ENCODE measurements around the gene IL26.
"Not testable (repeated sequence)": the region's sequence is repeated elsewhere in the genome, so short reads cannot be mapped to it uniquely, and the experiment has no call there.

IL26 gene

DNA sequence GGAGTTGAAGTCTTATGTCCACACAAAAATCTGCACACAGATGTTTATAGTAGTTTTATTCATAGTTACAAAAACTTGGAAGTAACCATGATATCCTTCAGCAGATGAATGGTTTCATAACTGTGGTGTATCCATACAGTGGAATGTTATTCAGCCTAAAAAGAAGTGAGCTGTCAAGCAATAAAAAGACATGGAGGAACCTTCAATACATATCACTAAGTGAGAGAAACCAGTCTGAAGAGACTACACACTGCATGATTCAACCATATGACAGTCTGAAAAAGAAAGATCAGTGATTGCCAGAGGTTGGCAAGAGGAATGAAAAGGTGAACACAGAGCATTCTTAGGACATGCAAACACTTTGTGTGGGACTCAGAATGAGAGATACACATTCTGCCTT is 47.4 kb downstream of the IL26 start:
- no peak for TF ChIP-seq SP1 (IDR thresholded peaks at IDR 0.05)
- TF ChIP-seq ELF4 (IDR thresholded peaks at IDR 0.05) = no peak
- no peak for TF ChIP-seq FOXA1 (IDR thresholded peaks at IDR 0.05)
- no peak for TF ChIP-seq L3MBTL2 (conservative IDR thresholded peaks at IDR 0.05)
- TF ChIP-seq FOXM1 (IDR thresholded peaks at IDR 0.05; ENCODE audit: borderline replicate concordance) = no peak
- TF ChIP-seq BHLHE40 (IDR thresholded peaks at IDR 0.05; ENCODE audit: borderline replicate concordance) = no peak
- TF ChIP-seq, protein P1, sequence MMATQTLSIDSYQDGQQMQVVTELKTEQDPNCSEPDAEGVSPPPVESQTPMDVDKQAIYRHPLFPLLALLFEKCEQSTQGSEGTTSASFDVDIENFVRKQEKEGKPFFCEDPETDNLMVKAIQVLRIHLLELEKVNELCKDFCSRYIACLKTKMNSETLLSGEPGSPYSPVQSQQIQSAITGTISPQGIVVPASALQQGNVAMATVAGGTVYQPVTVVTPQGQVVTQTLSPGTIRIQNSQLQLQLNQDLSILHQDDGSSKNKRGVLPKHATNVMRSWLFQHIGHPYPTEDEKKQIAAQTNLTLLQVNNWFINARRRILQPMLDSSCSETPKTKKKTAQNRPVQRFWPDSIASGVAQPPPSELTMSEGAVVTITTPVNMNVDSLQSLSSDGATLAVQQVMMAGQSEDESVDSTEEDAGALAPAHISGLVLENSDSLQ (IDR thresholded peaks at IDR 0.05) = no peak
- no peak for TF ChIP-seq ZNF384 (IDR thresholded peaks at IDR 0.05)
- no peak for TF ChIP-seq NFRKB (IDR thresholded peaks at IDR 0.05)
- TF ChIP-seq SUZ12 (IDR thresholded peaks at IDR 0.05) = no peak
- DNase-seq (ENCODE audit: extremely low spot score) = no peak
- POLR2A ChIA-PET = no interaction called here
- CTCF ChIA-PET = no interaction called here

DNA sequence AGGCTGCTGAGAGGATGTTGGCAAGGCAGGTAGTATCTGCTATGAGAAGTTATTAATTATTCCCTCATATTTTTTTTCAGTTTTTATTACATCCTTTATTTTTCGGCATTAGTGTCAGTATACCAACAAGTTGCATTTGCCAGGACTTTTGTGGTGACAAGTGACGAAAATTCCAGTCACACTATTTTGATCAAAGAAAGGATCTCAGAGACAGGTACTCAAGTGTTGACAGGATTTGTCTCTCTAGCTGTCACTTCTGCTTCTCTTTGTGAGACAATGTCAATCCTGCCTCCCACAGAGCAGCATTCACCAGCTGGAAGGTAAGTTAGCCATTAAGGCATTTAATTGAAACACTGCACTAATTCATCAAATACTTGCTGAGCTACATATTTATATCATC is 48.0 kb downstream of the IL26 start:
- CTCF ChIA-PET = no interaction called here
- POLR2A ChIA-PET = no interaction called here
- no peak for DNase-seq (ENCODE audit: extremely low spot score)
- TF ChIP-seq HDGF (IDR thresholded peaks at IDR 0.05; ENCODE audit: borderline replicate concordance) (no peak), FOXK2 (IDR thresholded peaks at IDR 0.05) (no peak), FOXM1 (IDR thresholded peaks at IDR 0.05; ENCODE audit: borderline replicate concordance) (no peak), SP1 (IDR thresholded peaks at IDR 0.05) (no peak), SUZ12 (IDR thresholded peaks at IDR 0.05) (no peak), NFRKB (IDR thresholded peaks at IDR 0.05) (no peak), CTBP1 (IDR thresholded peaks at IDR 0.05; ENCODE audit: borderline replicate concordance) (no peak), ARNT (IDR thresholded peaks at IDR 0.05) (no peak), FOXA1 (IDR thresholded peaks at IDR 0.05) (no peak), L3MBTL2 (conservative IDR thresholded peaks at IDR 0.05) (no peak), ZNF384 (IDR thresholded peaks at IDR 0.05) (no peak), TARDBP (IDR thresholded peaks at IDR 0.05) (no peak), LEF1 (IDR thresholded peaks at IDR 0.05; ENCODE audit: borderline replicate concordance) (no peak), ELF4 (IDR thresholded peaks at IDR 0.05) (no peak), BHLHE40 (IDR thresholded peaks at IDR 0.05; ENCODE audit: borderline replicate concordance) (no peak)
- TF ChIP-seq, protein P1 (IDR thresholded peaks at IDR 0.05) = no peak

DNA sequence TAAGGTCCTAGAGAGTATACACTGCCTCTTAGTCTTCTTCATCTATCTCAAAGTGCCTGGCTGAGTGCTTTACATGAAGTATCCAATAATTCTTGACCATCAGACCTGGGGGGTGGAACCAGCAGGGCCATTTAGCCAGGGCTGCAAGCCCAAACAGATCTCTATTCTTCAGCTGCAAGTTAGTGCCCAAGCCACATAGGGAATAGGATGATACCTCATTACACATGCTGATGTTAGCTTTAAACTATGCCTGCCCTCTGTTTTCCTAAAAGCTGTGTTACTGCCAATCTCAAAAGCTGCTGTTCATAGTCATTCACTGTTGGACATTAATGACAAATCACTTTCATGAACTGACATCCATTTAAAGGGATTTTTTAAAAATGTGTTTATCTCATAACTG is 49.4 kb downstream of the IL26 start:
- no peak for DNase-seq (ENCODE audit: extremely low spot score)
- no peak for TF ChIP-seq BHLHE40 (IDR thresholded peaks at IDR 0.05; ENCODE audit: borderline replicate concordance)
- TF ChIP-seq SP1 (IDR thresholded peaks at IDR 0.05) = no peak
- POLR2A ChIA-PET = no interaction called here
- CTCF ChIA-PET = no interaction called here

DNA sequence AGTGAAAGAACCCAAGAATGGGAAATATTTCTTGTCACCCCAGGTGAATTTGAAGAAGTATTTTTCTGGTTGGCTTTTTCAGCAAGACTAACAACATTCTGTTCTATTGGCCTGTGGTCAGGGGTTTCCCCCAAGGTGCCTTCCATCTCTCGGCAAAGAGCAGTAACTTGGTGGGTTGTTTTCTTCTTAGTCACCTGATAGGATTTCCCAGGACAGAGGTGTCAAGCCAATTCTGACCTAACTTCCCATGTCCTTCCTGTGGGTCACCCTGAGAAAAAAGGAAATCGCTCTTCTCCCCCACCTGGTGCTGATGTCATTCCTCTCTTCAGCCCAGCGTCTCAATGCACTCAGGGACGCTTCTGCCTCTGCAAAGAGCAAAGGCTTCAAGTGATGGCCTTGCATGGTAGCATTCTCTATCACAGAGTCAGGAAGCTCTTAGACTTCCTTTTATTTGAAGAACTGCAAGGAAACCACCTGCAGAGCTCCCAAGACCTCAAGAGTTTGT is 50.0 kb downstream of the IL26 start:
- CTCF ChIA-PET = no interaction called here
- POLR2A ChIA-PET = no interaction called here
- TF ChIP-seq LEF1 (IDR thresholded peaks at IDR 0.05; ENCODE audit: borderline replicate concordance) (no peak), TARDBP (IDR thresholded peaks at IDR 0.05) (no peak), ZNF384 (IDR thresholded peaks at IDR 0.05) (no peak), HDGF (IDR thresholded peaks at IDR 0.05; ENCODE audit: borderline replicate concordance) (no peak), ELF4 (IDR thresholded peaks at IDR 0.05) (no peak), BHLHE40 (IDR thresholded peaks at IDR 0.05; ENCODE audit: borderline replicate concordance) (no peak), NFRKB (IDR thresholded peaks at IDR 0.05) (no peak), CTBP1 (IDR thresholded peaks at IDR 0.05; ENCODE audit: borderline replicate concordance) (no peak), SUZ12 (IDR thresholded peaks at IDR 0.05) (no peak), FOXK2 (IDR thresholded peaks at IDR 0.05) (no peak), FOXA1 (IDR thresholded peaks at IDR 0.05) (no peak), SP1 (IDR thresholded peaks at IDR 0.05) (no peak), FOXM1 (IDR thresholded peaks at IDR 0.05; ENCODE audit: borderline replicate concordance) (no peak), ARNT (IDR thresholded peaks at IDR 0.05) (no peak), L3MBTL2 (conservative IDR thresholded peaks at IDR 0.05) (no peak)
- TF ChIP-seq, protein P1 (IDR thresholded peaks at IDR 0.05) = no peak
- no peak for DNase-seq (ENCODE audit: extremely low spot score)

DNA sequence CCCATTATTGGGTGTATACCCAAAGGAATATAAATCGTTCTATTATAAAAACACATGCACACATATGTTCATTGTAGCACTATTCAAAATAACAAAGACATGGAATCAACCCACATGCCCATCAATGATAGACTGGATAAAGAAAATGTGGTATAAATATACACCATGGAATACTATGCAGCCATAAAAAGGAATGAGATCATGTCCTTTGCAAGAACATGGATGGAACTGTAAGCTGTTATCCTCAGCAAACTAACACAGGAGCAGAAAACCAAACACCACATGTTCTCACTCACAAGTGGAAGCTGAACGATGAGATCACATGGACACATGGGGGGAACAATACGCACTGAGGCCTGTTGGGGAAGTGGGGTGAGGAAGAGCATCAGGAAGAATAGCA is 50.8 kb downstream of the IL26 start:
- POLR2A ChIA-PET; DNase-seq (ENCODE audit: extremely low spot score); CTCF ChIA-PET: not testable (repeated sequence)

DNA sequence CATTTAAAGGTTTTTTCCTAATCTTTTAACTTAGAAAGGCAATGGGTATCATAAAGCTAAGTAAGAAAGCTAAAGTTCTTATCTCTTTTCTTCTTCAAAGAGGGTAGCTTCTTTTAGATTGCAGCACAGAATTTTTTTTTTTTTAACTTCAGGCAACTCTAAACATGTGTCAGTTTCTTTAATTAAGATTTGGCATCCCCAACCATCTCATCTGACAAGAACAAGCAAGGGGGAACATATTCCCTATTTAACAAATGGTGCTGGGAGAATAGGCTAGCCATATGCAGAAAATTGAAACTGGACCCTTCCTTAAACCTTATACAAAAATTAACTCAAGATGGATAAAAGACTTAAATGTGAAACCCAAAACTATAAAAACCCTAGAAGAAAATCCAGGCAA is 51.8 kb downstream of the IL26 start:
- CTCF ChIA-PET = no interaction called here
- no peak for DNase-seq (ENCODE audit: extremely low spot score)
- POLR2A ChIA-PET = interaction anchor here (0.7 kb wide), 1 partner anchor 96 kb away, joined by 3 read pairs; no protein-coding TSS in a partner anchor
- no peak for TF ChIP-seq ELF4 (IDR thresholded peaks at IDR 0.05)
- TF ChIP-seq SUZ12 (IDR thresholded peaks at IDR 0.05) = no peak
- TF ChIP-seq FOXK2 (IDR thresholded peaks at IDR 0.05) = no peak
- no peak for TF ChIP-seq SP1 (IDR thresholded peaks at IDR 0.05)
- TF ChIP-seq L3MBTL2 (conservative IDR thresholded peaks at IDR 0.05) = no peak
- no peak for TF ChIP-seq ARNT (IDR thresholded peaks at IDR 0.05)

DNA sequence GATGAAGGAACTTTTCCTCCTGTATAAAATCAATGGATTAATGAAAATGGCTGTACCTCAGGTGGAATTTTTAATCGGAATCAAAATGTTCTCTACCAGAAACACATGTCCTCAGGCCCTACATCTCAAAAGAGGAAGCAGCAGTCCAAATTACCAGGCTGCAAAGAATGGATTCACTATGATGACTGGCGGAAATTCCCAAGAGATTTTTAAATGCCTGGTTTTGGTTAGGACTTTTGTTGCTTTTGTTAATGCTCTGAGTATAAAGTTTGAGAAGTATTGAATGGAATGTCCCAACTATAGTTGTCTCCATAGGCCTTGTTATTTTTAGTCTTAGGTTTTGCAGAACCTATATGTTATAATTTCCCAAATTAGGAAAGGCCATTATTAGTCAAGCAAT is 54.9 kb downstream of the IL26 start:
- DNase-seq (ENCODE audit: extremely low spot score) = no peak
- no peak for TF ChIP-seq NFRKB (IDR thresholded peaks at IDR 0.05)
- no peak for TF ChIP-seq SUZ12 (IDR thresholded peaks at IDR 0.05)
- TF ChIP-seq HDGF (IDR thresholded peaks at IDR 0.05; ENCODE audit: borderline replicate concordance) = no peak
- no peak for TF ChIP-seq ZNF384 (IDR thresholded peaks at IDR 0.05)
- no peak for TF ChIP-seq ELF4 (IDR thresholded peaks at IDR 0.05)
- TF ChIP-seq BHLHE40 (IDR thresholded peaks at IDR 0.05; ENCODE audit: borderline replicate concordance) = no peak
- TF ChIP-seq SP1 (IDR thresholded peaks at IDR 0.05) = no peak
- no peak for TF ChIP-seq FOXK2 (IDR thresholded peaks at IDR 0.05)
- TF ChIP-seq FOXM1 (IDR thresholded peaks at IDR 0.05; ENCODE audit: borderline replicate concordance) = no peak
- TF ChIP-seq, protein P1 (IDR thresholded peaks at IDR 0.05) = no peak
- TF ChIP-seq TARDBP (IDR thresholded peaks at IDR 0.05) = no peak
- no peak for TF ChIP-seq ARNT (IDR thresholded peaks at IDR 0.05)
- no peak for TF ChIP-seq L3MBTL2 (conservative IDR thresholded peaks at IDR 0.05)
- no peak for TF ChIP-seq CTBP1 (IDR thresholded peaks at IDR 0.05; ENCODE audit: borderline replicate concordance)
- no peak for TF ChIP-seq LEF1 (IDR thresholded peaks at IDR 0.05; ENCODE audit: borderline replicate concordance)
- no peak for TF ChIP-seq FOXA1 (IDR thresholded peaks at IDR 0.05)
- POLR2A ChIA-PET = no interaction called here
- CTCF ChIA-PET = interaction anchor here (1.1 kb wide), 1 partner anchor 12 kb away, joined by 4 read pairs; the partner anchor contains the start of gene IFNG

Data from HEK293T (cell line).